Activated T-cell treated with anti-CD3 and anti-CD28 coated beads, Interleukin-2, amount 50 U/mL, for 24 hours (primary cell): Measurements from ENCODE around the gene COPS3.
A peak's percentile ranks its signal among the peaks of the same experiment; 100 is the strongest.

Source experiments
- DNase-seq: peaks from one replicate; pipeline ENCODE4 v3.0.0-alpha.2; 2020
- H3K27ac Mint-ChIP-seq: 2 replicates; pipeline ENCODE4 v1.8.0; 2020; ENCODE audit warnings: mild to moderate bottlenecking, mixed read lengths
- H3K27me3 Mint-ChIP-seq: 2 replicates; pipeline ENCODE4 v1.8.0; 2020; ENCODE audit warnings: mixed read lengths
- H3K36me3 Mint-ChIP-seq: 2 replicates; pipeline ENCODE4 v1.8.0; 2020; ENCODE audit warnings: low read depth, mixed read lengths
- H3K4me1 Mint-ChIP-seq: 2 replicates; pipeline ENCODE4 v1.8.0; 2020; ENCODE audit warnings: low read depth, mixed read lengths
- H3K4me3 Mint-ChIP-seq: 2 replicates; pipeline ENCODE4 v1.8.0; 2020; ENCODE audit warnings: mild to moderate bottlenecking, moderate library complexity, mixed read lengths
- H3K9me3 Mint-ChIP-seq: 2 replicates; pipeline ENCODE4 v1.8.0; 2020; ENCODE audit warnings: mixed read lengths

The COPS3 gene

GRCh38 chr17:17205368-17206123 lies 75.5 kb downstream of the COPS3 start:
- DNase-seq = peak; percentile 80
- Mint-ChIP-seq H3K27me3 (no peaks in the 10 kb centered on the region), H3K4me1 (peaks cover 37% of the 10 kb centered on the region), H3K4me3 (peak overlapping the region; percentile 91), H3K27ac (peak overlapping the region; percentile 98), H3K9me3 (no peaks in the 10 kb centered on the region), H3K36me3 (peaks cover 51% of the 10 kb centered on the region)

- H3K36me3 Mint-ChIP-seq = peaks cover 59% of the 10 kb centered on the region
- H3K27ac Mint-ChIP-seq = peak overlapping the region; percentile 98
- no peak for DNase-seq
- H3K27me3 Mint-ChIP-seq = no peaks in the 10 kb centered on the region
- no peaks in the 10 kb centered on the region for H3K9me3 Mint-ChIP-seq
- H3K4me1 Mint-ChIP-seq = peaks cover 37% of the 10 kb centered on the region
- H3K4me3 Mint-ChIP-seq = peak overlapping the region; percentile 91
Measured at GRCh38 chr17:17204635-17205231, 76.3 kb downstream of the COPS3 start.

GRCh38 chr17:17204041-17204591 lies 76.9 kb downstream of the COPS3 start:
- H3K4me1 Mint-ChIP-seq = peaks cover 37% of the 10 kb centered on the region
- peaks cover 64% of the 10 kb centered on the region for H3K36me3 Mint-ChIP-seq
- H3K4me3 Mint-ChIP-seq = peak overlapping the region; percentile 91
- DNase-seq = no peak
- no peaks in the 10 kb centered on the region for H3K9me3 Mint-ChIP-seq
- peak overlapping the region; percentile 98 for H3K27ac Mint-ChIP-seq
- H3K27me3 Mint-ChIP-seq = no peaks in the 10 kb centered on the region

GRCh38 chr17:17203173-17203730 lies 77.8 kb downstream of the COPS3 start:
- Mint-ChIP-seq H3K4me1 (peaks cover 40% of the 10 kb centered on the region), H3K9me3 (no peaks in the 10 kb centered on the region), H3K27ac (peak overlapping the region; percentile 98), H3K36me3 (peaks cover 68% of the 10 kb centered on the region), H3K27me3 (no peaks in the 10 kb centered on the region), H3K4me3 (peak overlapping the region; percentile 91)
- DNase-seq = no peak

- Mint-ChIP-seq H3K27me3 (no peaks in the 10 kb centered on the region), H3K27ac (peak overlapping the region; percentile 19), H3K4me3 (no peak overlapping the region), H3K4me1 (peaks cover 50% of the 10 kb centered on the region), H3K36me3 (peaks cover 79% of the 10 kb centered on the region), H3K9me3 (no peaks in the 10 kb centered on the region)
- DNase-seq = no peak
Measured at GRCh38 chr17:17201907-17202306, 79.1 kb downstream of the COPS3 start.

- H3K9me3 Mint-ChIP-seq = no peaks in the 10 kb centered on the region
- no peak overlapping the region for H3K4me3 Mint-ChIP-seq
- H3K36me3 Mint-ChIP-seq = peaks cover 83% of the 10 kb centered on the region
- no peaks in the 10 kb centered on the region for H3K27me3 Mint-ChIP-seq
- peaks cover 51% of the 10 kb centered on the region for H3K4me1 Mint-ChIP-seq
- peak overlapping the region; percentile 10 for H3K27ac Mint-ChIP-seq
- DNase-seq = no peak
Measured at GRCh38 chr17:17201271-17201670, 79.8 kb downstream of the COPS3 start.

- peaks cover 83% of the 10 kb centered on the region for H3K36me3 Mint-ChIP-seq
- no peaks in the 10 kb centered on the region for H3K27me3 Mint-ChIP-seq
- DNase-seq = no peak
- no peaks in the 10 kb centered on the region for H3K9me3 Mint-ChIP-seq
- H3K4me3 Mint-ChIP-seq = no peak overlapping the region
- peak overlapping the region; percentile 10 for H3K27ac Mint-ChIP-seq
- H3K4me1 Mint-ChIP-seq = peaks cover 51% of the 10 kb centered on the region
Measured at GRCh38 chr17:17200831-17201230, 80.2 kb downstream of the COPS3 start.

GRCh38 chr17:17200311-17200710 lies 80.7 kb downstream of the COPS3 start:
- Mint-ChIP-seq H3K36me3 (peaks cover 78% of the 10 kb centered on the region), H3K27me3 (no peaks in the 10 kb centered on the region), H3K27ac (peak overlapping the region; percentile 42), H3K4me3 (no peak overlapping the region), H3K4me1 (peaks cover 47% of the 10 kb centered on the region), H3K9me3 (no peaks in the 10 kb centered on the region)
- DNase-seq = no peak

GRCh38 chr17:17198281-17198680 lies 82.8 kb downstream of the COPS3 start:
- H3K4me3 Mint-ChIP-seq = no peak overlapping the region
- H3K27me3 Mint-ChIP-seq = no peaks in the 10 kb centered on the region
- H3K36me3 Mint-ChIP-seq = peaks cover 57% of the 10 kb centered on the region
- H3K27ac Mint-ChIP-seq = peak overlapping the region; percentile 50
- no peaks in the 10 kb centered on the region for H3K9me3 Mint-ChIP-seq
- no peak for DNase-seq
- peaks cover 31% of the 10 kb centered on the region for H3K4me1 Mint-ChIP-seq

GRCh38 chr17:17196776-17197175 lies 84.3 kb downstream of the COPS3 start:
- Mint-ChIP-seq H3K27me3 (no peaks in the 10 kb centered on the region), H3K9me3 (no peaks in the 10 kb centered on the region), H3K27ac (no peak overlapping the region), H3K36me3 (peaks cover 44% of the 10 kb centered on the region), H3K4me1 (peaks cover 26% of the 10 kb centered on the region), H3K4me3 (no peak overlapping the region)
- DNase-seq = no peak
